ENCODE results near the gene TMEM45A.

The TMEM45A gene

DNA sequence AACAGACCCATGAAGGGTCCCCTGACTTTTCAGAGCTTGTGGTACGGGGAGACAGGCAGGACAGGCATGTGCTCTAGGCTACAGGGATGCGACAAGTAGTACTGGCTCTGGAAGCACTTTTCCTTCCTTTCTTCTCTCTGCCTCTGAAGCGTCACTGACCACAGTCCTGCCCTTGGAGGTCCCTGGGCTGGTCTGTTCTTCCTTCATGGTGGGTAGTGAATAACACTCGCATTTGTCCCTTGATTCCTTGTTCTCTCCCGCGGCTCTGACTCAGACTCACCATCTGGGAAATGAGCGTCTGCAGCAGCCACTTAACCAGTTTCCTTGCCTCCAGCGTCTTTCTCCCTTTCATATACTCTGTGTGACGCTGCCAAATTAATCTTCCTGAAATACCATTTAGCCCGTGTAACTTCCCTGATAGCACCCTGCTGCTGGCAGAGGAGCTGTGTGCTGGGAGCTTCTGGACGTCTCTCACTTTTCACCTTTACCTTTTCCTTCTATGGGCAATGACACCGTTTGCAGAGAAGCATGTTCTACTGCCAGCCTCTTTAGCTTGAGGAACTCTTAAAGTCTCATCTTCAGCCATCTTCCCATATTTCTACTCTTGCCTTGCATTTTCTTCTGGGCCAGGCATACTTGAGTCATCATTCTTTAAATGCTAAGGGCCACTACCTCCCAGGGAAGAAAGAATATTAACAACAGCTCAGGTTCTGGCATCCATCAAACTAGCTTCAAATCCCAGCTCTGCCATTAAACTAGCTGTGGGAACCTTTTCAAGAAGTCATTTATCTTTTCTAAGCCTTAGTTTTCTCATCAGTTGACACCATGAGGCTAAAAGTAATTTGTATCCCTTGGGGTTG is 33.6 kb downstream of the TMEM45A start:
- TF ChIP-seq ZFX (IDR thresholded peaks at IDR 0.05) (no peak), CTCF (conservative IDR thresholded peaks at IDR 0.05) (no peak)
- no peak overlapping the region for H3K27ac ChIP-seq

DNA sequence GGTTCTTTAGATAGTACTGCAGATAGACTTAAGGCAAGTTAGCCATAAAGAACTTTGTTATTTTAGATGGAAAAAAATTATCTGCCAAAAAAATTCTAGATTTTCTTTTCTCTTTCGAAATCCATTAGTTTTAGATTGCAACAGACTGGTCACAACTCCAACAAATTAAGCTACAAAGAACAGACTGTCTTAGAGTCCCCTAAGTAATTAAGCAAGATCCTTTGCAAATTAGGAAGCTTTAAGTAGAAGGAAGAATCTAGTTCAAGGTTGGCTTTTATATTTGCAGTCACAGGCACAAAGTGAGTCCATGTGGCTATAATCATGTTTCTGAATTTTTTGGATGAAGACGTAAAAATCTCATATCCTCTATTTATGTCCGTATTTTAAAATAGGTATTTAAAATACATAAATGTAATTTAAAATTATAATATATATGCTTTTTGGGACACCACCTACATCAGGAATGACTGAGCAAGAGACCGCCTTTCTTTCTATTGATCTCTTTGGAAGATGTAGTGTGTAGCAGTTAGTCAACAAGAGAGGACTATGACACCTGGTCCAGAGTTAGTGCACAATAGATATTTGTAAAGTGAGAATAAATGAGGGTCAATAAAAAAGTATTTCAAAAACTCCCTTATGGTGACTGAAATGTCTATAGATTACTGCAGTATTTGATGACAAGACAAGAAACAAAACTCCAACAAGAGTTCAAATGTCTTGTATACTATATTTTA is 34.4 kb downstream of the TMEM45A start:
- TF ChIP-seq ZFX (IDR thresholded peaks at IDR 0.05): no peak
- no peak for TF ChIP-seq CTCF (conservative IDR thresholded peaks at IDR 0.05)
- no peak overlapping the region for H3K27ac ChIP-seq

DNA sequence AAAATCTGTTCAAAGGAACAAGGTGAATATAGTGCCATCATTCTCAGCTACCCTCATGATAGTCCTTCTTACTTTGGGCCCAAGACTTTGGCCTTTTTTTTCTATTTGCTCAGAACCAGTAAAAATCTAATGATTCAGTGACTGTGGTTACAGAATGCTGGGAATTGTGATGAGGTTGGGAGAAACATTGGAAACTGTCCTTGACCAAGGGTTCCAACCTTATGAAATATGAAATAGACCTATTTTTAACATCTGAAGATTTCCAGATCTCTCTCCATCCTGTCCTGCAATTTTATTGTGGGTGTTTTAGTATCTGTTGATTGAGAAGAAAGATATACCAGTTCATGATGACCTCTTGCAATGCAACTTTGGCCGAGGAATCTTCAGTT is 34.9 kb downstream of the TMEM45A start:
- TF ChIP-seq CTCF (conservative IDR thresholded peaks at IDR 0.05) (no peak), ZFX (IDR thresholded peaks at IDR 0.05) (no peak)
- no peak overlapping the region for H3K27ac ChIP-seq

GRCh38 chr3:100531093-100531492 is 38.7 kb downstream of the TMEM45A start:
- no peak overlapping the region for H3K27ac ChIP-seq
- TF ChIP-seq ZFX (IDR thresholded peaks at IDR 0.05) (no peak), CTCF (conservative IDR thresholded peaks at IDR 0.05) (no peak)

GRCh38 chr3:100532411-100532810 is 40.0 kb downstream of the TMEM45A start:
- no peak overlapping the region for H3K27ac ChIP-seq
- TF ChIP-seq ZFX (IDR thresholded peaks at IDR 0.05) (no peak), CTCF (conservative IDR thresholded peaks at IDR 0.05) (no peak)

- TF ChIP-seq ZFX (IDR thresholded peaks at IDR 0.05) (no peak), CTCF (conservative IDR thresholded peaks at IDR 0.05) (no peak)
- no peak overlapping the region for H3K27ac ChIP-seq
Measured at GRCh38 chr3:100533176-100533575, 40.8 kb downstream of the TMEM45A start.

DNA sequence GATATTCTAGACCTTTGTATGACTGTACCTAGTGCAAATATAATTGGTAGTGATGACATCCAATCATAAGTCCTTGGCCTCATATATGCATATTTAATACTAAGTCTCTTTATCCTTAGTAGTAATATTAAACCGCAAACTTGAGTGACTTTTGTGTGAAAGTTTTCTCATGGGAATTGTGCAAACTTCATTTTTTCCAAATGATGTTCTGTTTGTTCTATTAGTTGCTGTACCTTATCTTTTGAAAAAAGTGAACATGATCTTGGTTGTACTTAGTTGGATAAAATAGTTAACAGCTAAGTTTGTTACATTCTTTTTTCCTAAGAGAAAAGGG is 43.2 kb downstream of the TMEM45A start:
- TF ChIP-seq CTCF (conservative IDR thresholded peaks at IDR 0.05) (no peak), ZFX (IDR thresholded peaks at IDR 0.05) (no peak)
- no peak overlapping the region for H3K27ac ChIP-seq
